SK-N-MC (cell line): Measurements from ENCODE around the gene NR0B2.

Experiments used
- DNase-seq: peaks from one replicate; pipeline ENCODE4 v3.0.0-alpha.2; 2011; ENCODE audit warnings: low read depth, low spot score
- H3K27ac ChIP-seq: fragments of 200-600 bp; sonication (generic); 2 replicates; pipeline ENCODE4 v1.5.1; 2016; ENCODE audit warnings: mixed run types
- H3K36me3 ChIP-seq: fragments of 200-600 bp; sonication (generic); 2 replicates; pipeline ENCODE4 v1.6.1; 2017; ENCODE audit warnings: antibody characterized with exemption, low read length, mixed read lengths; ENCODE audit not compliant: insufficient read depth
- H3K4me3 ChIP-seq: fragments of 200-600 bp; sonication (generic); 2 replicates; pipeline ENCODE4 v1.5.1; 2016
- H3K9ac ChIP-seq: fragments of 200-600 bp; sonication (generic); 2 replicates; pipeline ENCODE4 v1.8.0; 2017; ENCODE audit warnings: mixed run types, mixed read lengths; ENCODE audit not compliant: insufficient read length
- H3K9me3 ChIP-seq: fragments of 200-600 bp; sonication (generic); 2 replicates; pipeline ENCODE4 v1.6.1; 2017; ENCODE audit warnings: low read depth, mild to moderate bottlenecking, antibody characterized with exemption, low read length, moderate library complexity, mixed read lengths
- EZH2 ChIP-seq: fragments of 200-600 bp; sonication (generic); IDR thresholded peaks from one replicate; pipeline ENCODE4 v1.6.1; 2017; ENCODE audit warnings: antibody characterized with exemption
- FOXP2 ChIP-seq: optimal IDR thresholded peaks from 2 replicates; pipeline ENCODE3; 2011; ENCODE audit warnings: mild to moderate bottlenecking, moderate library complexity; ENCODE audit not compliant: insufficient read depth; ENCODE audit errors: extremely low read length, control extremely low read depth
- POLR2AphosphoS5 ChIP-seq: IDR thresholded peaks from 2 replicates; pipeline ENCODE4 v1.6.1; 2012; ENCODE audit warnings: mild to moderate bottlenecking, low read depth, low read length, borderline replicate concordance

NR0B2 gene

DNA sequence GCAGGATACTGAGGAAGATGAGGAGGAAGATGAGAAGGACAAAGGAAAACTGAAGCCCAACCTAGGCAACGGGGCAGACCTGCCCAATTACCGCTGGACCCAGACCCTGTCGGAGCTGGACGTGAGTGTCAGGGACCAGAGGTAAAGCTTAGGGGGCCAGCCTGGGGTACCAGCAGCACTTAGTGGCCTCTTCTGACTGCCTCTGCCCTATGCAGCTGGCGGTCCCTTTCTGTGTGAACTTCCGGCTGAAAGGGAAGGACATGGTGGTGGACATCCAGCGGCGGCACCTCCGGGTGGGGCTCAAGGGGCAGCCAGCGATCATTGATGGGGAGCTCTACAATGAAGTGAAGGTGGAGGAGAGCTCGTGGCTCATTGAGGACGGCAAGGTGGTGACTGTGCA lies 28.9 kb upstream of the NR0B2 start:
- Histone ChIP-seq H3K9me3 (no peaks in the 10 kb centered on the region), H3K36me3 (peaks cover 63% of the 10 kb centered on the region), H3K4me3 (no peak overlapping the region), H3K27ac (no peak overlapping the region), H3K9ac (no peak overlapping the region)
- DNase-seq: no peak
- no peak for TF ChIP-seq EZH2
- no peak for TF ChIP-seq FOXP2
- no peak for TF ChIP-seq POLR2AphosphoS5

DNA sequence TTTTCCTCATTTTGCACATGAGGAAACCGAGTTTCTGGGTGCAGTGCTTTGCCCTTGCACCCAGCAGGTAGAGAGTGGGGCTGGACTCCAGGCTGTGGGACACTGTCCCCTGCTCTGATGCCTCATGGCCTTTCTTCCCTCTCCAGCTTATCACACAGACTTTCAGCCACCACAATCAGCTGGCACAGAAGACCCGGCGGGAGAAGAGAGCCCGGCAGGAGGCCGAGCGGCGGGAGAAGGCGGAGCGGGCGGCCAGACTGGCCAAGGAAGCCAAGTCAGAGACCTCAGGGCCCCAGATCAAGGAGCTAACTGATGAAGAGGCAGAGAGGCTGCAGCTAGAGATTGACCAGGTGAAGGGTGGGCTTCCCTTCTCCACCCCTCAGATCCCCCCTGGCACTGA lies 27.5 kb upstream of the NR0B2 start:
- Histone ChIP-seq H3K4me3 (no peak overlapping the region), H3K9me3 (no peaks in the 10 kb centered on the region), H3K27ac (no peak overlapping the region), H3K9ac (no peak overlapping the region), H3K36me3 (peaks cover 66% of the 10 kb centered on the region)
- DNase-seq: no peak
- no peak for TF ChIP-seq FOXP2
- no peak for TF ChIP-seq POLR2AphosphoS5

DNA sequence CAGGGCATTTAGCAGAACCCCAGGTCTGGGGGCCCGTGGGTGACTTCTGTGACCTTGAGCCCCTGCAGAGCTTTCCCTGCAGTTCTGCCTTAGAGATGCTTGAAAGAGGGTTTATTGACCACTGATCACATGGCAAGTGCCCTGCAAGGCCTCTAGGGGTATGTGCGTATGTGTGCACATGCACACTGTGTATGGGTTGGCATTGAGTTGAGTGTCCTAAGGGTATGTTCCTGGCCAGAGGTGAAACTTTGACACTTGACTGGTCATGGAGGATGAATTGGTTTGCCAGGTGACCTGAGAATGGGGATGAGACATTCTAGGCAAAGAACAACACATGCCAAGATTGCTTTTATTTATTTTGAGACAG lies 24.9 kb upstream of the NR0B2 start:
- Histone ChIP-seq H3K9me3 (no peaks in the 10 kb centered on the region), H3K9ac (no peak overlapping the region), H3K4me3 (no peak overlapping the region), H3K27ac (no peak overlapping the region), H3K36me3 (peaks cover 63% of the 10 kb centered on the region)
- no peak for TF ChIP-seq EZH2
- TF ChIP-seq POLR2AphosphoS5: no peak
- no peak for TF ChIP-seq FOXP2
- no peak for DNase-seq

DNA sequence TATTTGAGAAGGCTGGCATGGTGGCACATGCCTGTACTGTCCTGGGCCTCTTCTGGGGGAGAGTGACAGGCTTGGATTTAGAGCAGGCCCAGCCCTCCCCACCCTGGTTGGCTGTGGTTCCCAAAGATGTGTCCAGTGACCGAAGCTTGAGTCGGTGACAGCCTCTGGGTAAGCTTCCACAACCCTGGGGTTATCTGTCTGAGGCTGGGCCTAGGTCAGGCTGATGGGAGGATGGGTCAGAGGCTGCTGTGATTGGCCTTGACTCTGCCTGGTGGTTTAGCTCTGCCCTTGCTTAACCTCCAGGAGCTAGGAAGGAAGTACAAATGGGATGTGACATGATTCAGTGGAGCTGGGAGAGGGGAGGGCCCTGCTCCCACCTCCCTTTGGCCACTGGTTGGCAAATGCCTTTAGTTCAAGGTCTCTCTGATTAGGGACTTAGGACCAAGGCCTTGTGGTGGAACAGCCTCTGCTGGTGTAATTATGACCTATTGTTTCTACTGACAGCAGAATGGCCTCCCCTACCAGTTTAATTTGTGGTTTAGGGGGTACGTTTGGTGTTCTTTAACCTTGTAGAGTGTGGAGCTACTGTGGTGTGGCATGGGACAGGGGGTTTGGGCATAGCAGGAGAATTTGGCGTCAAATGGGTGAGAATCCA lies 24.4 kb upstream of the NR0B2 start:
- H3K36me3 ChIP-seq: peaks cover 62% of the 10 kb centered on the region
- no peak for TF ChIP-seq POLR2AphosphoS5
- no peak for TF ChIP-seq FOXP2
- TF ChIP-seq EZH2: no peak
- no peak overlapping the region for H3K9ac ChIP-seq
- H3K9me3 ChIP-seq: no peaks in the 10 kb centered on the region
- DNase-seq: no peak
- H3K27ac ChIP-seq: no peak overlapping the region
- H3K4me3 ChIP-seq: no peak overlapping the region

- Histone ChIP-seq H3K9me3 (no peaks in the 10 kb centered on the region), H3K27ac (no peak overlapping the region), H3K9ac (no peak overlapping the region), H3K36me3 (peaks cover 60% of the 10 kb centered on the region), H3K4me3 (no peak overlapping the region)
- no peak for DNase-seq
- TF ChIP-seq EZH2: no peak
- TF ChIP-seq FOXP2: no peak
- TF ChIP-seq POLR2AphosphoS5: no peak
These were observed 23.0 kb upstream of the NR0B2 start for GRCh38 chr1:26936823-26937222.

- Histone ChIP-seq H3K36me3 (peaks cover 68% of the 10 kb centered on the region), H3K9me3 (no peaks in the 10 kb centered on the region), H3K9ac (no peak overlapping the region), H3K27ac (no peak overlapping the region), H3K4me3 (no peak overlapping the region)
- DNase-seq: no peak
- TF ChIP-seq FOXP2: no peak
- TF ChIP-seq EZH2: no peak
- no peak for TF ChIP-seq POLR2AphosphoS5
These were observed 18.8 kb upstream of the NR0B2 start for GRCh38 chr1:26932531-26932930.

- H3K36me3 ChIP-seq: peaks cover 53% of the 10 kb centered on the region
- H3K4me3 ChIP-seq: no peak overlapping the region
- no peak overlapping the region for H3K27ac ChIP-seq
- no peaks in the 10 kb centered on the region for H3K9me3 ChIP-seq
- H3K9ac ChIP-seq: no peak overlapping the region
- no peak for TF ChIP-seq EZH2
- no peak for TF ChIP-seq POLR2AphosphoS5
- no peak for DNase-seq
These were observed 9.9 kb upstream of the NR0B2 start for GRCh38 chr1:26923711-26924110.

- peak overlapping the region; percentile 94 for H3K9ac ChIP-seq
- peaks cover 45% of the 10 kb centered on the region for H3K36me3 ChIP-seq
- no peaks in the 10 kb centered on the region for H3K9me3 ChIP-seq
- DNase-seq: no peak
- TF ChIP-seq FOXP2: no peak
- no peak for TF ChIP-seq EZH2
- no peak for TF ChIP-seq POLR2AphosphoS5
- peak overlapping the region; percentile 96 for H3K4me3 ChIP-seq
- H3K27ac ChIP-seq: no peak overlapping the region
These were observed 9.1 kb upstream of the NR0B2 start for GRCh38 chr1:26922901-26923300.

GRCh38 chr1:26922431-26922729 lies 8.6 kb upstream of the NR0B2 start:
- TF ChIP-seq FOXP2 (no peak), EZH2 (no peak), POLR2AphosphoS5 (no peak)
- Histone ChIP-seq H3K9me3 (no peaks in the 10 kb centered on the region), H3K4me3 (peak overlapping the region; percentile 96), H3K9ac (peak overlapping the region; percentile 94), H3K36me3 (peaks cover 40% of the 10 kb centered on the region), H3K27ac (no peak overlapping the region)
- no peak for DNase-seq
